ENCODE measurements around the gene COA1.
"Not testable (repeated sequence)": the region's sequence is repeated elsewhere in the genome, so short reads cannot be mapped to it uniquely, and the experiment has no call there.

COA1 gene

GRCh38 chr7:43729214-43729923 is at the start of gene COA1:
Gene COA1 (minus strand): TSS chr7:43729523. CDS start chr7:43648614, 80,909 bp downstream.
- DNase-seq (ENCODE audit: low read depth in 1 of 2, low spot score in 1 of 2): peak; percentile 66 to 79

GRCh38 chr7:43778293-43779044 is 49.1 kb upstream of the COA1 start:
- not testable (repeated sequence) for DNase-seq (ENCODE audit: low read depth in 1 of 2, low spot score in 1 of 2)

GRCh38 chr7:43775255-43775654 is 45.9 kb upstream of the COA1 start:
- not testable (repeated sequence) for DNase-seq (ENCODE audit: low read depth in 1 of 2, low spot score in 1 of 2)

GRCh38 chr7:43773268-43773667 is 43.9 kb upstream of the COA1 start:
- not testable (repeated sequence) for DNase-seq (ENCODE audit: low read depth in 1 of 2, low spot score in 1 of 2)

GRCh38 chr7:43771573-43771972 is 42.2 kb upstream of the COA1 start:
- DNase-seq (ENCODE audit: low read depth in 1 of 2, low spot score in 1 of 2): no peak

GRCh38 chr7:43771128-43771527 is 41.8 kb upstream of the COA1 start:
- no peak for DNase-seq (ENCODE audit: low read depth in 1 of 2, low spot score in 1 of 2)

- DNase-seq (ENCODE audit: low read depth in 1 of 2, low spot score in 1 of 2): no peak
Observed at GRCh38 chr7:43769791-43770465, 40.6 kb upstream of the COA1 start.

- DNase-seq (ENCODE audit: low read depth in 1 of 2, low spot score in 1 of 2): no peak
Observed at GRCh38 chr7:43769281-43769680, 40.0 kb upstream of the COA1 start.

GRCh38 chr7:43768887-43769272 is 39.6 kb upstream of the COA1 start:
- DNase-seq (ENCODE audit: low read depth in 1 of 2, low spot score in 1 of 2): no peak

- DNase-seq (ENCODE audit: low read depth in 1 of 2, low spot score in 1 of 2): no peak
Observed at GRCh38 chr7:43768201-43768886, 39.0 kb upstream of the COA1 start.

- DNase-seq (ENCODE audit: low read depth in 1 of 2, low spot score in 1 of 2): no peak
Observed at GRCh38 chr7:43767311-43767710, 38.0 kb upstream of the COA1 start.

GRCh38 chr7:43766564-43766963 is 37.2 kb upstream of the COA1 start:
- no peak for DNase-seq (ENCODE audit: low read depth in 1 of 2, low spot score in 1 of 2)

GRCh38 chr7:43764807-43765491 is 35.6 kb upstream of the COA1 start:
- no peak for DNase-seq (ENCODE audit: low read depth in 1 of 2, low spot score in 1 of 2)

- peak in 1 of 2 donors; percentile 34 for DNase-seq (ENCODE audit: low read depth in 1 of 2, low spot score in 1 of 2)
Observed at GRCh38 chr7:43764039-43764761, 34.9 kb upstream of the COA1 start.

- DNase-seq (ENCODE audit: low read depth in 1 of 2, low spot score in 1 of 2): no peak
Observed at GRCh38 chr7:43763183-43763582, 33.9 kb upstream of the COA1 start.

- no peak for DNase-seq (ENCODE audit: low read depth in 1 of 2, low spot score in 1 of 2)
Observed at GRCh38 chr7:43761938-43762692, 32.8 kb upstream of the COA1 start.

GRCh38 chr7:43761382-43761781 is 32.1 kb upstream of the COA1 start:
- DNase-seq (ENCODE audit: low read depth in 1 of 2, low spot score in 1 of 2): no peak

- DNase-seq (ENCODE audit: low read depth in 1 of 2, low spot score in 1 of 2): no peak
Observed at GRCh38 chr7:43760861-43761260, 31.5 kb upstream of the COA1 start.
